Rectal smooth muscle tissue (tissue), 1 donor: ENCODE data around the gene PAQR4.
A peak's percentile ranks its signal among the peaks of the same experiment; 100 is the strongest.

ENCODE experiments used
- H3K27ac ChIP-seq: one replicate; pipeline ENCODE4 v1.7.0; 2013; ENCODE audit warnings: low read depth, low read length, inconsistent platforms
- H3K27me3 ChIP-seq: one replicate; pipeline ENCODE4 v1.7.0; 2013; ENCODE audit warnings: low read length; ENCODE audit not compliant: control insufficient read depth, insufficient read depth
- H3K36me3 ChIP-seq: one replicate; pipeline ENCODE4 v1.7.0; 2013; ENCODE audit warnings: low read length; ENCODE audit not compliant: control insufficient read depth, insufficient read depth
- H3K4me1 ChIP-seq: one replicate; pipeline ENCODE4 v1.7.0; 2013; ENCODE audit warnings: low read length; ENCODE audit not compliant: control insufficient read depth, insufficient read depth
- H3K4me3 ChIP-seq: one replicate; pipeline ENCODE4 v1.7.0; 2013; ENCODE audit warnings: low read length
- H3K9ac ChIP-seq: one replicate; pipeline ENCODE4 v1.7.0; 2013; ENCODE audit warnings: low read length

PAQR4 gene

DNA sequence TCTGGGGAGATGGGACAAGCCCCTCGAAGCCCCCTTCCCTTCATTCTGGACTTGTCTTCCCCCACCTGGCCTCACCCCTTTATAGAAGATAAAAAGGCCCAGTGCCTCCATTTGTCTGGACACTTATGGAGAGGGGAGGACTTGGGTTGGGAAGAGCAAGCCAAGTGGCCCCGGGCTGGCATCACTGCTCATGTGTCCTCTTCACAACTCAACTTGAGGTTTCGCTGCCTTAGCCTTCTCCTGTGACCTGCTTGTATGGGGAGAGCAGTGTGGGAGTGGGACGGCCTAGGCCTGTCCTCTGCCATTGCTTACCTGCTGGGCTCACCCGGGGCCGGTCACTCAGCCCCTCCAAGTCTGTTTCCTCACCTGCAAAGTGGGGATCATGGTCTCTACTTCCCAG is 1.4 kb downstream of the PAQR4 start:
- H3K4me3 ChIP-seq = peak overlapping the region; percentile 81
- peaks cover 2% of the 10 kb centered on the region for H3K4me1 ChIP-seq
- H3K9ac ChIP-seq = no peak overlapping the region
- H3K27me3 ChIP-seq = peaks cover 15% of the 10 kb centered on the region
- H3K36me3 ChIP-seq = no peaks in the 10 kb centered on the region
- H3K27ac ChIP-seq = no peak overlapping the region

GRCh38 chr16:2971134-2971984 is 2.2 kb downstream of the PAQR4 start:
- Histone ChIP-seq H3K9ac (no peak overlapping the region), H3K4me1 (peaks cover 2% of the 10 kb centered on the region), H3K27ac (no peak overlapping the region), H3K27me3 (peaks cover 9% of the 10 kb centered on the region), H3K4me3 (no peak overlapping the region), H3K36me3 (no peaks in the 10 kb centered on the region)

DNA sequence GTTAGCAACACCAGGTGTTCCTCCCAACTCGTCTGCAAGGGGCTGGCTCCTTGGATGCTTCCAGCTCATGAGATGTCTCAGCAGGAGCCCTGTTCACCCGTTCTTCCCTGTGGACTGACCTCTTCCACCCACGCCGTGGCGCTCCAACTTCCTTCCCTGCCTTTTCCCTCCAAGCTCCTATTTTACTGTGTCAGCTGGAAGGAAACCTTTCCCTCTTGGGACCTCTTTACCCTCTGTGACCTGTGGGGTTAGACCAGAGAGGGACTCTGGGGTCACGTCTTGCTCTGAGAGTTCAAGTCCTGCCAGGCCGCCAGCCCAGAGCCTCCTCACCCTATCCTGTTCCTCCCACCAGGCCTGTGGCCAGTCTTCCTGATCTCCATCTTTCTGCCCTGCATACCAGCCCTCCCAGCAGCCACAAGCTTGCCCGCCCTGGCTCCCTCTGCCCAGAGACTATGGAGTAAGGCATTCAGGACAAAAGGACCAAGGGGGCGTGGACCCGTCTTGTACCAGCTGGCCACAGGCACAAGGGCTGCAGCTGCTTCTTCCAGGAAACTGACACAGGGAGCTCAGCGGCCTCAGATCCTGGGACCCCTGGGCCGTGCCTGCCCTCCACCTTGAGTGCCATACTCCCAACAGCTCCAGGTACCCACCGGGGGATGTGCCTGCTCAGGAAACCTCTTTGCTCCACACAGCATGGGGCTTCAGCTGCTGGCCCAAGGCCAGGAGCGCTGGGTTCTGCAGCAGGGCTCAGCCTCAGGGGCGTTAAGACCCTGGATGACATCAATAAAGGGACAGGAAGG is 3.0 kb downstream of the PAQR4 start:
- no peak overlapping the region for H3K4me3 ChIP-seq
- H3K27ac ChIP-seq = no peak overlapping the region
- H3K4me1 ChIP-seq = peaks cover 2% of the 10 kb centered on the region
- H3K36me3 ChIP-seq = no peaks in the 10 kb centered on the region
- no peak overlapping the region for H3K9ac ChIP-seq
- peaks cover 6% of the 10 kb centered on the region for H3K27me3 ChIP-seq

GRCh38 chr16:2973093-2973492 is 3.9 kb downstream of the PAQR4 start:
- Histone ChIP-seq H3K9ac (no peak overlapping the region), H3K4me1 (peaks cover 2% of the 10 kb centered on the region), H3K4me3 (no peak overlapping the region), H3K27me3 (peaks cover 4% of the 10 kb centered on the region), H3K27ac (no peak overlapping the region), H3K36me3 (no peaks in the 10 kb centered on the region)

DNA sequence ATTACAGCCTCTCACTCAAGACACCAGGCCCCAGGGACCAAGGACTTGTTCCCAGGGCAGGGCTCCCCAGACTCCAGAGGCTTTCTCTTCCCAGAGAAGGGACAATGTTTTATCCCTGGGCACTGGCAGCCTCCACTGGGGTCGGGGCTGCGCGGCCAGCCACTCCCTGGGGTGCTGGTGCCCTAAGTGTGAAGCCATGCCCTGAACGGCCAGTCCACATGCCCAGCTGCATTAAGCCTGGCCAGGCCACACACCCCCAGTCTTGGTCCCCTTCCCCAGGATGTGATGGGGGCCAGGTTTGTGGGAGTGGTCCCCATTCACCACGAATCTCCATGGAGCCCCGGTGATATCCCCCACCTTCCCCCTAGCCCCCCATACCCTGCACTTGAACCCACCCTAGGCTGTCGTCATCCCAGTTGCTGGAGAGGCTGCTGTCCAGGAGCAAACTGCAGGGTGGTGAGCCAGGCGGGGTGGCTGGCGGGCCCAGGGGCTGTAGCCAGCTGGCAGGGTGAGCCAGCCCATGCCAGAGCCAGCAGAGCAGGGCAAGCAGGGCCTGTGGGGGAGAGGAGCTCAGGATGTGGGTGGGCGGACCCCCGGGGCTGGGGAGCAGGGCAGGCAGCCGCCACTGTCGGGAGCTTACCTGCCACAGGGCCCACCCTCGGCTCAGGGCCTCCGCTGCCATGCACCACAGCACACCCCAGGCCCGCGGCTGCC is 4.6 kb downstream of the PAQR4 start:
- Histone ChIP-seq H3K4me3 (no peak overlapping the region), H3K4me1 (peaks cover 2% of the 10 kb centered on the region), H3K36me3 (no peaks in the 10 kb centered on the region), H3K27me3 (peaks cover 4% of the 10 kb centered on the region), H3K27ac (no peak overlapping the region), H3K9ac (no peak overlapping the region)

- H3K36me3 ChIP-seq = no peaks in the 10 kb centered on the region
- peaks cover 1% of the 10 kb centered on the region for H3K4me1 ChIP-seq
- no peak overlapping the region for H3K9ac ChIP-seq
- H3K4me3 ChIP-seq = no peak overlapping the region
- peaks cover 4% of the 10 kb centered on the region for H3K27me3 ChIP-seq
- H3K27ac ChIP-seq = no peak overlapping the region
These were observed 5.3 kb downstream of the PAQR4 start for GRCh38 chr16:2974319-2975056.

DNA sequence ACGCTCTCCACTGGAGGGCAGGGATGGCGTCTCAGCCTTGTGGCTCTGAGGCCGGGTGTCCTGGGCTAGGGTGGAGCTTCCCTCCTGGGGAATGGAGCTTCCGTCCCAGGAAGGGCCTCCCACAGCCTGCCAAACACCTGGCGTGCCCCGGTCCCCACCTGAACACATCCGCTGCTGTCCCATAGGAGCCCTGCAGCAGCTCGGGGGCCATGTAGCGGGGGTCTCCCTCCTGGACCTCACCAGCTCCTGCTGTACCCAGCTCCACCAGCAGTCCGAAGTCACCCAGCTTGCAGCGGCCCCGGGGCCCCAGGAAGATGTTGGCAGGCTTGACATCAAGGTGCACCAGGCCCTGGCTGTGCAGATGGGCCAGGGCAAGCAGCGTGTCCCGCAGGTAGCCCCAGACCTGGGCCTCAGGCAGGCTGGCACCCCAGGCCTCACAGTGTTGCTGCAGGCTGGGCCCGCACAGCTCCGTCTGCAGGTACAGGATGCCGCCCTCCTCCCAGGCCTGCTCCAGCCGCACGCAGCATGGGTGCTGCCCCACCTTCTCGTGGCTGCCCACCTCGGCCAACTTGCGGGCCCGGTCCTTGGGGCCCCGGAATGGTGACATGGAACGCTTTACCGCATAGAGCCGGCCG is 6.1 kb downstream of the PAQR4 start:
- Histone ChIP-seq H3K27me3 (peaks cover 3% of the 10 kb centered on the region), H3K27ac (no peak overlapping the region), H3K4me3 (no peak overlapping the region), H3K36me3 (no peaks in the 10 kb centered on the region), H3K4me1 (peaks cover 2% of the 10 kb centered on the region), H3K9ac (no peak overlapping the region)

DNA sequence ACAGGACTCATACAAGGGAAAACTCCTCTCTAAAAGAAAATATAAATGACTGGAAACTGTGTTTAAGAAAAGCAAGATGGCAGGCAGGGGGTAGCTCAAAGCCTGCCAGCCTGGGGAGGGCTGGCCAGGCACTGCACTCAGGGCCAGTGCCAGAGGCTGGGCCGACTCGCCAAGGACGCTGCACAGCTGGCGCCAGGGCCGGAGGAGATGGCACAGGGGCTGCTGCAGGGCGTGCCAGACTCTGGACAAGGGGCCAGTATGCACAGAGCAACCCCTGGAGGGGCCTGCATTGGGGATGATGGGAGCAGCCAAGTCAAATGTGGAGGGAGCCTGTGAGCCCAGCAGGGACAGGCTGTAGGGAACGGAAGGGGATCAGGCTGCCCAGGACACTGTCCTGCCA is 7.1 kb downstream of the PAQR4 start:
- Histone ChIP-seq H3K4me1 (peaks cover 2% of the 10 kb centered on the region), H3K27me3 (no peaks in the 10 kb centered on the region), H3K9ac (no peak overlapping the region), H3K36me3 (no peaks in the 10 kb centered on the region), H3K4me3 (no peak overlapping the region), H3K27ac (no peak overlapping the region)

GRCh38 chr16:2976673-2977072 is 7.5 kb downstream of the PAQR4 start:
- no peaks in the 10 kb centered on the region for H3K27me3 ChIP-seq
- no peaks in the 10 kb centered on the region for H3K36me3 ChIP-seq
- H3K27ac ChIP-seq = no peak overlapping the region
- no peak overlapping the region for H3K9ac ChIP-seq
- H3K4me1 ChIP-seq = peaks cover 2% of the 10 kb centered on the region
- H3K4me3 ChIP-seq = no peak overlapping the region

DNA sequence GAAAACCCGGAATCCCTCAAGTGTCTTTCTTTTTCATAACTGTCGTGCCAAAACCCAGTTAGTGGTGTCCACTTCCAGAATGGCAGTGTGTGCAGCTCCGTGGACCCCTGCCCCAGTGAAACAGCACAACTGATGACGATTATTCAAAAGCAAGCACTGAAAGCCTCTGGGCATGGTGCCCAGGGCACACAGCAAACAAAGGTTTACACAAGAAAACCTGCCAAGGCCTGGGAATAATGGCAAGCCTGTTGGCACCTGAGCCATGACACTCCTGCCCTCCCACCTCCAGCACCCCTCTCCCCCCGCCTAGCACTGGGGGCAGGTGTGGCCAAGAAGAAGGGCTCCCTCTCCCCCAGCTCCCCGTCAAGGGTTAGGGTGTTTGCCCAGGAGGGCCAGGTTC is 8.3 kb downstream of the PAQR4 start:
- no peak overlapping the region for H3K9ac ChIP-seq
- H3K27ac ChIP-seq = no peak overlapping the region
- H3K4me3 ChIP-seq = no peak overlapping the region
- peaks cover 2% of the 10 kb centered on the region for H3K4me1 ChIP-seq
- no peaks in the 10 kb centered on the region for H3K36me3 ChIP-seq
- H3K27me3 ChIP-seq = no peaks in the 10 kb centered on the region

- H3K27ac ChIP-seq = no peak overlapping the region
- H3K27me3 ChIP-seq = no peaks in the 10 kb centered on the region
- peak overlapping the region; percentile 57 for H3K4me3 ChIP-seq
- no peaks in the 10 kb centered on the region for H3K36me3 ChIP-seq
- H3K4me1 ChIP-seq = peaks cover 2% of the 10 kb centered on the region
- H3K9ac ChIP-seq = no peak overlapping the region
These were observed 10.6 kb downstream of the PAQR4 start for GRCh38 chr16:2979669-2980226.
